PC-3 (cell line): ENCODE data around the gene RASAL1.

Source experiments
- CTCF ChIP-seq: fragments of 300-600 bp; sonication (generic); conservative IDR thresholded peaks from 2 replicates; pipeline ENCODE4 v1.5.1; 2017; ENCODE audit warnings: antibody characterized with exemption, low read depth, mild to moderate bottlenecking, low read length
- EZH2 ChIP-seq: fragments of 300-600 bp; sonication (generic); IDR thresholded peaks from one replicate; pipeline ENCODE4 v1.6.1; 2017; ENCODE audit warnings: antibody characterized with exemption, mild to moderate bottlenecking, low read length; ENCODE audit not compliant: unreplicated experiment
- EZH2phosphoT487 ChIP-seq: fragments of 300-600 bp; sonication (generic); IDR thresholded peaks from 2 replicates; pipeline ENCODE4 v1.6.1; 2018; ENCODE audit warnings: mild to moderate bottlenecking, antibody characterized with exemption, low read length, borderline replicate concordance

- TF ChIP-seq CTCF (no peak), EZH2phosphoT487 (no peak), EZH2 (no peak)
Measured at GRCh38 chr12:113163030-113163360, 27.4 kb upstream of the RASAL1 start.
